ENCODE measurements around the gene HAT1.
"Not testable (repeated sequence)": the region's sequence is repeated elsewhere in the genome, so short reads cannot be mapped to it uniquely, and the experiment has no call there.

HAT1 gene

GRCh38 chr2:171922230-171923022, at the start of gene HAT1:
HAT1 (plus strand) TSS chr2:171922461; CDS start chr2:171922501, 40 bp downstream.
- DNase-seq, result peak; percentile 97

GRCh38 chr2:171874517-171874916, 47.7 kb upstream of the HAT1 start:
- DNase-seq, result no peak

- no peak for DNase-seq
Observed at GRCh38 chr2:171874963-171875362, 47.3 kb upstream of the HAT1 start.

- DNase-seq, result peak; percentile 45
Observed at GRCh38 chr2:171878481-171878993, 43.7 kb upstream of the HAT1 start.

GRCh38 chr2:171879865-171880264, 42.4 kb upstream of the HAT1 start:
- no peak for DNase-seq

- no peak for DNase-seq
Observed at GRCh38 chr2:171880774-171881173, 41.5 kb upstream of the HAT1 start.

- no peak for DNase-seq
Observed at GRCh38 chr2:171882089-171882769, 40.0 kb upstream of the HAT1 start.

GRCh38 chr2:171883275-171883893, 38.9 kb upstream of the HAT1 start:
- DNase-seq, result no peak

GRCh38 chr2:171889333-171889732, 32.9 kb upstream of the HAT1 start:
- DNase-seq, result no peak

GRCh38 chr2:171889808-171890207, 32.5 kb upstream of the HAT1 start:
- DNase-seq, result no peak

GRCh38 chr2:171893196-171893823, 29.0 kb upstream of the HAT1 start:
- DNase-seq, result no peak

- DNase-seq, result peak; percentile 79
Observed at GRCh38 chr2:171893824-171894611, 28.2 kb upstream of the HAT1 start, which contains the start of gene SLC25A12. SLC25A12 (minus strand) TSS chr2:171894244; CDS start chr2:171894214, 30 bp downstream.

- no peak for DNase-seq
Observed at GRCh38 chr2:171894612-171894947, 27.7 kb upstream of the HAT1 start.

- DNase-seq, result no peak
Observed at GRCh38 chr2:171895786-171896185, 26.5 kb upstream of the HAT1 start.

- not testable (repeated sequence) for DNase-seq
Observed at GRCh38 chr2:171899623-171900282, 22.5 kb upstream of the HAT1 start.

GRCh38 chr2:171902840-171903420, 19.3 kb upstream of the HAT1 start:
- DNase-seq, result no peak

- no peak for DNase-seq
Observed at GRCh38 chr2:171908235-171908634, 14.0 kb upstream of the HAT1 start.

- no peak for DNase-seq
Observed at GRCh38 chr2:171909266-171909665, 13.0 kb upstream of the HAT1 start.

GRCh38 chr2:171910494-171910893, 11.8 kb upstream of the HAT1 start:
- DNase-seq, result no peak

- DNase-seq, result no peak
Observed at GRCh38 chr2:171913517-171913916, 8.7 kb upstream of the HAT1 start.

- DNase-seq, result no peak
Observed at GRCh38 chr2:171919453-171919852, 2.8 kb upstream of the HAT1 start.

GRCh38 chr2:171921970-171922229, 361 bp upstream of the HAT1 start:
- no peak for DNase-seq

All from NCI-H2107 (cell line).